Measurements from ENCODE around the gene GMDS. TPM values are rescaled to one million over a fixed set of nuclear protein-coding genes. Genes with fewer than 3 reads are reported as not detected.

GMDS gene
- total RNA-seq, 3 donors from 2014 or later (not counting 1 experiment from before 2014, with no cell fraction given) = 23.6 to 31.0 (median 26.4) TPM

GRCh38 chr6:1730882-1731281 is 514.5 kb downstream of the GMDS start:
- 0% methylated on average over 1 of the region's 3 CpGs for WGBS (ENCODE audit: insufficient coverage)
- no peak overlapping the region for H3K27ac Mint-ChIP-seq

GRCh38 chr6:1729750-1730140 is 515.7 kb downstream of the GMDS start:
- intact Hi-C loops (cut with micrococcal nuclease) = no loop called here
- no peak for ATAC-seq
- H3K27me3 ChIP-seq (ENCODE audit: control insufficient read depth, insufficient read depth, low read length) = no peaks in the 10 kb centered on the region

More at GRCh38 chr6:1730882-1731281, 514.5 kb downstream of the GMDS start:
- TF ChIP-seq CTCF (IDR thresholded peaks at IDR 0.05) = no peak
- Histone ChIP-seq H3K4me3 (ENCODE audit: low read length) (no peak overlapping the region), H3K27me3 (ENCODE audit: control insufficient read depth, insufficient read depth, low read length) (no peaks in the 10 kb centered on the region), H3K4me1 (ENCODE audit: control insufficient read depth, insufficient read depth, low read length) (no peaks in the 10 kb centered on the region), H3K36me3 (ENCODE audit: control insufficient read depth, insufficient read depth, low read length) (peaks cover 3% of the 10 kb centered on the region), H3K27ac (ENCODE audit: low read length) (no peak overlapping the region), H3K9me3 (ENCODE audit: control insufficient read depth, insufficient read depth, low read length) (no peaks in the 10 kb centered on the region)
- Mint-ChIP-seq H3K4me1 (no peaks in the 10 kb centered on the region), H3K9me3 (peaks cover 0 to 5% of the 10 kb centered on the region in 2 donors), H3K36me3 (no peaks in the 10 kb centered on the region), H3K27me3 (ENCODE audit: low read depth in 2 of 2) (no peaks in the 10 kb centered on the region), H3K4me3 (no peak overlapping the region)
- intact Hi-C loops (cut with micrococcal nuclease) = no loop called here
- DNase-seq = no peak
- ATAC-seq = no peak

GRCh38 chr6:1729133-1729749 is 516.2 kb downstream of the GMDS start:
- peaks cover 3% of the 10 kb centered on the region for H3K36me3 ChIP-seq (ENCODE audit: control insufficient read depth, insufficient read depth, low read length)
- Mint-ChIP-seq H3K9me3 (peaks cover 0 to 5% of the 10 kb centered on the region in 2 donors), H3K4me3 (no peak overlapping the region), H3K27ac (no peak overlapping the region), H3K27me3 (ENCODE audit: low read depth in 2 of 2) (no peaks in the 10 kb centered on the region), H3K4me1 (no peaks in the 10 kb centered on the region), H3K36me3 (no peaks in the 10 kb centered on the region)
- no peaks in the 10 kb centered on the region for H3K9me3 ChIP-seq (ENCODE audit: control insufficient read depth, insufficient read depth, low read length)
- no peak for DNase-seq
- no peak for ATAC-seq
- TF ChIP-seq CTCF (IDR thresholded peaks at IDR 0.05) = no peak
- 92% methylated on average over 7 of the region's 7 CpGs for WGBS (ENCODE audit: insufficient coverage)
- no peaks in the 10 kb centered on the region for H3K4me1 ChIP-seq (ENCODE audit: control insufficient read depth, insufficient read depth, low read length)
- H3K27me3 ChIP-seq (ENCODE audit: control insufficient read depth, insufficient read depth, low read length) = no peaks in the 10 kb centered on the region
- intact Hi-C loops (cut with micrococcal nuclease) = no loop called here
- H3K27ac ChIP-seq (ENCODE audit: low read length) = no peak overlapping the region
- H3K4me3 ChIP-seq (ENCODE audit: low read length) = no peak overlapping the region

More at GRCh38 chr6:1729750-1730140, 515.7 kb downstream of the GMDS start:
- no peak overlapping the region for H3K4me3 ChIP-seq (ENCODE audit: low read length)
- H3K9me3 Mint-ChIP-seq = peaks cover 0 to 5% of the 10 kb centered on the region in 2 donors
- no peaks in the 10 kb centered on the region for H3K9me3 ChIP-seq (ENCODE audit: control insufficient read depth, insufficient read depth, low read length)
- no peaks in the 10 kb centered on the region for H3K36me3 Mint-ChIP-seq
- H3K36me3 ChIP-seq (ENCODE audit: control insufficient read depth, insufficient read depth, low read length) = peaks cover 3% of the 10 kb centered on the region
- DNase-seq = no peak
- no peak for TF ChIP-seq CTCF (IDR thresholded peaks at IDR 0.05)
- no peaks in the 10 kb centered on the region for H3K4me1 Mint-ChIP-seq
- H3K27ac ChIP-seq (ENCODE audit: low read length) = no peak overlapping the region
- H3K27ac Mint-ChIP-seq = no peak overlapping the region
- no peaks in the 10 kb centered on the region for H3K4me1 ChIP-seq (ENCODE audit: control insufficient read depth, insufficient read depth, low read length)
- H3K27me3 Mint-ChIP-seq (ENCODE audit: low read depth in 2 of 2) = no peaks in the 10 kb centered on the region
- H3K4me3 Mint-ChIP-seq = no peak overlapping the region
- WGBS (ENCODE audit: insufficient coverage) = 96% methylated on average over 8 of the region's 8 CpGs

GRCh38 chr6:1726341-1726768 is 519.0 kb downstream of the GMDS start:
- Histone ChIP-seq H3K27ac (ENCODE audit: low read length) (no peak overlapping the region), H3K4me1 (ENCODE audit: control insufficient read depth, insufficient read depth, low read length) (no peaks in the 10 kb centered on the region), H3K9me3 (ENCODE audit: control insufficient read depth, insufficient read depth, low read length) (no peaks in the 10 kb centered on the region), H3K4me3 (ENCODE audit: low read length) (no peak overlapping the region), H3K36me3 (ENCODE audit: control insufficient read depth, insufficient read depth, low read length) (peaks cover 3% of the 10 kb centered on the region), H3K27me3 (ENCODE audit: control insufficient read depth, insufficient read depth, low read length) (no peaks in the 10 kb centered on the region)
- DNase-seq (no peak), ATAC-seq (no peak)
- no peak overlapping the region for H3K27ac Mint-ChIP-seq
- H3K36me3 Mint-ChIP-seq = no peaks in the 10 kb centered on the region
- H3K4me1 Mint-ChIP-seq = no peaks in the 10 kb centered on the region
- TF ChIP-seq CTCF (IDR thresholded peaks at IDR 0.05) = no peak
- intact Hi-C loops (cut with micrococcal nuclease) = no loop called here
- H3K9me3 Mint-ChIP-seq = peaks cover 0 to 5% of the 10 kb centered on the region in 2 donors
- WGBS (ENCODE audit: insufficient coverage) = 97% methylated on average over 11 of the region's 11 CpGs
- no peak overlapping the region for H3K4me3 Mint-ChIP-seq
- no peaks in the 10 kb centered on the region for H3K27me3 Mint-ChIP-seq (ENCODE audit: low read depth in 2 of 2)
